HG03354 (cell line): ENCODE results near the gene SLCO4C1.

Source experiments
- ATAC-seq: cut with Tn5 transposase; IDR thresholded peaks from one replicate; pipeline ENCODE4 v1.9.1; 2021; ENCODE audit warnings: mild to moderate bottlenecking; ENCODE audit not compliant: unreplicated experiment, poor library complexity, severe bottlenecking

The SLCO4C1 gene

DNA sequence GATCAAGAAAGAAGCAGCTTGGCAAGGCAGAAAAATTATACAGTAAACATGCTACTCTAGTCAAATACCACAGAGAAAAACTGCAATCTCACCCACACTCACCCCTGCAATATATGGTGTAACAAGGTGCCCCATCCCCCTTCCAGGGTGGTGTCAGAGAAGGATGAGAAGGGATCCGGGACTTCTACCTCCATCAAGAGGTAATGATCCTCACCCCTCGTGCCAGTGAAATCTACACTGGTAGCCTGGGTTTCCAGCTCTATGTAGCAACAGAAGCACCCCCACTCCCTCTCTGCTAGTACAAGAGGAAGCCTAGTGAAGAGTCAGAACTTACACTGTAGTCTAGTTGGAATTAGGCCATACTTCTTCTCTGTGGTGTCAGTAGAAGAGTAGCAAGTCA, 18.9 kb downstream of the SLCO4C1 start:
- no peak for ATAC-seq

DNA sequence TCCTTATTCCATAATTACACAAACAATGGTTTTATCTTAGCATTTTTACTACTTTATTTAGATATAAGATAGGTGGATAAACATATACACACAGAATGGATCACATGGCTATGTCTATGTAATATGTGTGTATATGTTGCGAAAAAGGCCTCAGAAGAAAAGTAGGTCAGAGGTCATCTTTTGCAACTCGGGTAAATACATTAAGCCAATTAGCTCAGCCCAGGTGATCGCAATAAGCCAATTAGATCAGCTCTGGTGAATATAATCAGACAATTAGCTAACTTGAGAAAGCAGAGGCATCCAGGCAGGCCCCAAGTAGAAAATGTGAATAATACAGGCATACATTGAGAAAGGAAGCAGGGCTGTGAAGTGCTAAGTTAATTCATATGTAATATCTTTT, 24.3 kb downstream of the SLCO4C1 start:
- no peak for ATAC-seq

DNA sequence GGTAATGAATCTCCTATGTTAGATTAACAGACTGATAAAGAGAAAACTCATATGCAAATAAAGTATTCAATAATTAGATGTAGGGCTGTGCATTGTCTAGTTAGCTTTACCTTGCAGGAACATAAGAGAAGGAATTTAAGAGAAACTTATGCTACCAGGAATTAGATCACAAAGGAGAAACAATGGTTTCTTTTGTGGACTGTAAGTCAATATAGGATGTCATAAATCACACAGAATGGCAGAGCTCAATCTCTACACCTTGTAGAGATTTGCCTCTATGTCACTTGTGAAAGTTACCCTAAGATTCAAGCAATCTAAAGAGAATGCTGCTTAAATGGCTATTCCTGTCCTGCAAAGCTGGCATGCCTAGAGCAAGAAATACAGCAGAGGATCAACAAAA, 26.0 kb downstream of the SLCO4C1 start:
- ATAC-seq: no peak

DNA sequence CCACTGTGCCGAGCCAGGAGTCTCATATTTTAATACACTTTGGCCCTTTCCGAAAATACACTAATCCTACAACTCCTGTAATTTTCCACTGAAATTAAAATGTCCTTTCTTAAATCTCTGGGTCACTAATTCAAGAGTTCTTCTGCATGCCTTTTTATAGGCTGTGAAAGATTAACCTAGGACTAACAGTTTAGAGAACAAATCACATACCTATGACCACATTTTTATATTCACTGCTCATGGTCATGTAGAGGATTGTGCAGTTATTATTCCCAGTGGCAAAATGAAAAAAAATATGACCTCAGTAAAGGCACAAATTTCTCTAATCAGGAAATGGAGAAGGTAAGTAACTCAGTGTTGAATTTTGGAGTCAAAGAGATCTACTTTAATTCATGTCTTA, 33.4 kb downstream of the SLCO4C1 start:
- no peak for ATAC-seq

DNA sequence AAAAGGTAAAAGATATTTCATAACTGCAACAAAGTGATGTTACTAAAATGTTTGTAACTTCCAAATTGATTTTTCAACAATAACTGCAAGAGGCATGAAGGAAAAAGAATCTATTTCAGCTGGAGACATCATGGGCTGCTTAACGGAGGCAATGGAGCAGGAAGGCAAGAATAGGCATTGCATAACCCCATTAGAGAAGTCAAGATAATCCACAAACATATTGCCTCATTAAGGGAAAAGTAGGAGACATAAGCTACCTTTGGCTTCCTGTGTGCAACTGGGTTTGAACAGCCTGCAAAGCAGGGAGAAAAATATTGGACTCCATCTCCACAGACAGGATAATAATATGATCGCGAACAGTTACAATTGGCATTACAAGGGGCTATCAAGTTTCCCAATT, 46.7 kb downstream of the SLCO4C1 start:
- no peak for ATAC-seq

DNA sequence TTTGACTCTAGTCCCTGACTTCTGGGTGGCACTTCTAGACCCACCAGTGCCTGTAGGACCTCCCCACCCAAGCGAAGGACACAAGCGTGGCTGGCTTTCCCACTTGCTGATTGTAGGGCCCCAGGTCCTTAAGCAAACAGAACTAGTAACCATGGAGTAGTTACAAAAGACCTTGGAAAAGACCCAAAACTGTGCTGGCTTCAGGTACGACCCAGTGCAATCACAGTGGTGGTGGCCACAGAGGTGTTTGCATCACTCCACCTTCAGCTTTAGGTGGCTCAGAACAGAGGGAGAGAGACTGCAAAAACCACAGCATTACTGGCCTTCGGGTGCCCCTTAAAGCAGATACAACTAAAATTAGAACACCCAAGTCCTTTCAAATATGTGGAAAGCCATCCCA, 52.9 kb downstream of the SLCO4C1 start:
- no peak for ATAC-seq

DNA sequence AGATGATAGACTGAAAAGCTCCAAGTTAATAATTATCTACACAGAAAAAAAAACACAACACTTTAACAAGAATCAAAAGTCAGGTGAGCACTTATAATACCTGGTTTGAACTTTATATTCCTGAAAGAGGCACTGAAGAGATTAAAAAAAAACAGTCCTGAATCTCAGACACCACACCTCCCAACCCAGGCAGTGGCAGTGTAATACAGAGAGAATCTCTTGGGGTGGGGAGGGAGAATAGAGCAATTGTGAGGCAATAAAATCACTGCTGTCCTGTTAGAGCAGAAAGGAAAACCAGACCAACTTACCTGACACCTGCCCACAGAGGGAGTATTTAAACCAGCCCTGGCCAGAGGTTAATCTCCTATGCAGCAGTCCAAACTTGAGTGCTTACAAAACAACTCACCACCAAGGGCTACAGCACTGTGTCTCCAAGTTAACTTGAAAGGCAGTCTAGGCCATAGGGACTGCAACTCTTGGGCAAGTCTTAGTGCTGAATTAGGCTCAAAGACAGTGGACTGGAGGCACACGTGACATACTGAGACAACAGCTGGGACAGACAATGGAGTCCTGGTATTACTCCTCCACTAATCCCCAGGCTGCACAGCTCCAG, 54.2 kb downstream of the SLCO4C1 start:
- ATAC-seq: no peak

DNA sequence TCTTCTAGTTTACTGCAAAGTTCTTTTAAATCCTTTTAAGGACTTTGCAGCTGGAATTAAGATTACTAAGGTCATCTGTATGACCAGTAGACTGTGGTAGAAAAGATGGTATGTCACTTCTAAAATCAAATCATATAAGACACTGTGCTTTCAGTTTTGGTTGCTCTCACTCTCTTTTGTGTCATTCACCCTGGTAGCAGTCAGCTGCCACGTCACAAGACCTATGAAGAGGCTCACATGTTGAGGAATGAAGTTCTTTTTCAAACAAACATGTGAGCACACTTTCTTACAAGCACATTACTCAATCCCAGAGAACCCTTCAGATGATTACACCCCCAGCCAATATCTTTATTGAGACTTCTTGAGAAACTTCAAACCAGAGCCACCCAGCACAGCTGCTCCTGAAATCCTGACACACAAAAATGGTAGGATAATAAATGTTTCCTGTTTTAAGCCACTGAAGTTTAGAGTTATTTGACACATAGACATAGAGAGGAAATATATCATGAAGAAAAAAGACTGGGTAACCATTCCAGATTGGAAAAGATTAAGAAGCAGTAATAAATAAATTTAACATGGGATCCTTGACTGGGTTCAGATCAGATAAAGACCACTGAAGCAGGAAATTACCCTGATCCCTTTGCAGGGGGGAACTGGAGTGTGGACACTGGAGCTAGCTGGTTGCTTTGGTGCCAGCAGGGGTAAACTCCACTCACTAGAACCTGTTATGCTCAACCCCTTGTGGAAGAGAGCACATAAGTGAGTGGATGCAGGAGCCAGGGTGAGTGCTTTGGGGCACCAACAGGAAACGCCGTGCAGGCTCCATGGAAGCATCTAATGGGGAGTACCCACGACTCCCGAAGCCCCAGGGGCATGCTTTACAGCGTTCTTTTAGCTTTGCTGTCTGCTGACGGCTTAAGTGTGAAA, 64.1 kb downstream of the SLCO4C1 start:
- peak; percentile 85 for ATAC-seq

DNA sequence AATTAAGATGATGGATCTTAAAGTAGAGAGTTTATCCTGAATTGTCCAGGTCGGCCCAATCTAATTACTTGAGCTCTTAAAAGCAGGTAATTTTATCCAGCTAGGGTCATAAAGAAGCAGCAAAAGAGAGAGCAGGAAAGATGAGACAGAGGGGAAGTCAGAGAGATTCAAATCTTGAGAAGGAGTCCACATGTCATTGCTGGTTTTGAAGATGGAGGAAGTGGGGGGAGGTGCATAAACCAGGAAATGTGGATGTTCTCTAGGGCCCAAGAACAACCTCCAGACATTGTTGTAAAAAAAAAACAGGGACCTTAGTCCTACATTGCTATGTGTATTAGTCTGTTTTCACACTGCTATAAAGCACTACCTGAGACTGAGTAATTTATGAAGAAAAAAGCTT, 66.4 kb downstream of the SLCO4C1 start:
- ATAC-seq: no peak

DNA sequence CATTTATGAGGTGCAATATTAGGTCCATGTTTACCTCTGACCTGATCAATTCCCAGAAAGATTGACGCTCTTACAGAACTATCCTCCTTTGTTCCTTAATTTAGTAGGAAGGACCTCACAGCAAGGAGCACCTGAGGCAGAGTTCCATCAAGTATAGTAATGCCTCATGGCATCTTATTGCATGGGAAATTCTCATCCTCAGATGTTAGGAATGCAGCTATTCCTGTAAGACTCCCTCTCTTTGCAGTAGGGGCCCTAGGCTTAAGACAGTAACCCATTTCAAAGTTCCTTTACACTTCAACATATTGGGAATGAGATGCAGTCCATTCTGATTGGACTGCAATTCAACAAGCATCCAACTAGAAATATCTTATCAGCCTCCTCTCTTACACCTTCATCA, 69.8 kb downstream of the SLCO4C1 start:
- no peak for ATAC-seq

DNA sequence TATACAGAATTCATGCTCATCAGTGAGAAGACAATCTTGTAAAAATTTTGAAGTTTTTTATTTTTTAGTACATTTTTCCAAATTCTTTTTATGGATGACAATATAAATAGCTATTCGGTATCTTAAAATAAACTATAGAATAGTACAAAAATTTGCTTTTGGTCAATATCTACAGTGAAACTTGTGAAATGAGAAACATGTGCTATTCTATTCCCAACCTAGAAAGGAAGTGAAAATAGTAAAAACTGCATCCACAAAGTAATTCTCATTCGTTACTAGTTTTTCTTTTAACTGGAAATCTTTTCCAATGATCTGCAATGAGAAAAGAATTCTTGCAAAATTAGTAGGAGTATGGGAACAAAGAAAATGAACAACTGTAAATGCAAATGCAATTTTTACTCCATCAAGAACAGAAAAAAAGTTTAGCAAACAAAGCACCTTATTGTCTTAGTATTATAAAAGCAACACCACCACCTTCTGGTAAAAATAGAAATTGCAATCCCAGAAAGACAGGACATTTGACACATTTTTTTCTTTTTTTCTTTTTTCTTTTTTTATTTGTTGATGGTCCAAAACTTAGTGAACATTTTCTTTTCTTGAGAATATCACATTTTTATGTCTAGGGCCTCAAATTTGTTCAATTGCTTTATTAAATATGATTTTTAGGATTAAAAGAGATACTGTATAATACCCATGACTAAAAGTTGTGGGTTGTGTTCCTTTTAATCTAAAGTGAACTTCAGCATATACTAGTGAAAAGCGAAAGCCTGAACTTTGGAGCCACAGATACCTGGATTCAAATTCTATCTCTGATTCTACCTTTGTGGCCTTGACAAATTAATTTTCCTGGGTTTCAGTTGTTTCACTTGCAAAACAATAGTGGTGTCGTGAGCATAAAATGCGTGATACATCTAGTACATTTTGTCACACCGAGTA, 72.3 kb downstream of the SLCO4C1 start:
- peak; percentile 80 for ATAC-seq

DNA sequence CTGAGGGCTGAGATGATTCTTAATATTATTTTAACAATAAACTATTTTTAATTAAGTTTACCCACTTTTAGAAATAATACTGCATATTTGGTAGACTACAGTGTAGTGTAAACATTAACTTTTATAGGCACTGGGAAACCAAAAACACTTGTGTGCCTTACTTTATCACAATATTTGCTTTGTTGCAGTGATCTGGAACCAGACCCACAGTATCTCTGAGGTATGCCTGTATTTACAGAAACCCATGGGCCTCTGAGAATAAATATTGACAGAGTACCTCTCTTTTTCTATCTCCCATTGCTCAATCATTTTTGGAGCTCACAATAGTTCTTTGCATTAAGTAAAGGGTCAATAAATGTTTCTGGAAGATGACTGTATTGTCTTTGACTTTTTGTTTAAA, 73.3 kb downstream of the SLCO4C1 start:
- no peak for ATAC-seq

DNA sequence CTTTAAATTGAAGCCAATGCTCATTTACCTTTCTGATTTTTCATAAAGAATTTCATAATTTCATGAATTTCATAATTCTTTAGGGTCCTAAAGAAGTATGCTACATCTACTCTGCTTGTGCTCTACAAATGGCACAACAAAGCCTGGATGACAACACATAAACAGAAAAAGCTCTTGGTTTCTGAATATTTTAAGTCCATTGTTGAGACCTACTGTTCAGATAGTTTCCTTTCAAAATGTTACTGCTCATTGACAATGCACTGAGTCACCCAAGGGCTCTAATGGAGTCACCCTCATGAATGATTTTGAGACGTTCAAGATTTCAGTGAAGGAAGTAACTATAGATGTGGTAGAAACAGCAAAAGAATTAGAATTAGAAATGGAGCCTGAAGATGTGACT, 74.1 kb downstream of the SLCO4C1 start:
- no peak for ATAC-seq

DNA sequence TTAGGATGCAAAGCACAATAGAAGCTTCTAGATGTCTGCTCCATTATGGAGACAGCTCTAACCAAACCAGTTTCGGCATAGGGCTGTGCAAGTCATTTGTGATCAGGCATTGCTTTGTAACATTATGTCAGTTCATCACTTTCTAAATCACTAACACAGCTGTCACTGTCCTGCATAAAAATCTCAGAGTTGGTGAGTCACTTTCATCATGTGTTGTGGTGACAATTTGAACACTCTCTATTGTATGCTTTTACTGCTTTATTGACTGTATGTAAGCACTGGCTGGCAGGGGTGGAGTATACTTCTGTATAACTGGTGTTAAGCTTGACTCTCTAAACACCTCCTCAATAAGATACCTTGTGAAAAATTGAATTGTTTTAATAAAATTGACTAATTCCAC, 77.9 kb downstream of the SLCO4C1 start:
- ATAC-seq: no peak

DNA sequence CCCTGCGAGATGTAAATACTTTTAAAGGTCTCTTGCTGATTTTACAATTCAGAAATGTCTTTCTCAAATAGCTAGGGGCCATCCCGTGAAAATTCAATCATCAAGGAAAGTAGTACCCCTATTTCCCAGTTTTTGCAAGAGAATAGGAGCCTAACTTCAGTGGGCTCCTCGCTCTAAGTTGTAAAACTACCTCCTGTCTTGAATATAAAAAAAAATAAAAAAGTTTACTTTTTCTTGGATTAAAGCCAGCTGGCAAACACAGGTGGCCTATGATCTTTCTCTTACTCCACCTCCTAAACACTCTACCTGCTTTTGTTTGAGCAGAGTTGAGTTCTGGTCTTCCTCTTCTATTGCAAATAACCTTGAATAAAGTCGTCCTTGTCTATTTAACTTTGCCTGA, 79.4 kb downstream of the SLCO4C1 start:
- ATAC-seq: no peak

DNA sequence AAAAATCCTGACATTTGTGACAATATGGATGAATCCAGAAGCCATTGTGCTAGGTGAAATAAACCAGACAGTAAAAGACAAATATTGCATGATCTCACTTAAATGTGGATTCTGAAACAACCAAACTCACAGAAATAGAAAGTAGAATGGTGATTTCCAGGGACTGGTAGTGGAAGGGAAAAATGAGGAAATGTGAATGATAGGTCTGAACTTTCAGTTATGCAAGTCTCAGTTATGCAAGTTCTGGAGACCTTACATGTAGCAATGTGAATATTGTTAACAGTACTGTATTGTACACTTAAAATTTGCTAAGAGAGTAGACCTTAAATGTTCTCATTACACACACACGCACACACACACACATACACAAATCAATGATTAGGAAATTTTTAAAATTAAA, 84.9 kb downstream of the SLCO4C1 start:
- no peak for ATAC-seq

DNA sequence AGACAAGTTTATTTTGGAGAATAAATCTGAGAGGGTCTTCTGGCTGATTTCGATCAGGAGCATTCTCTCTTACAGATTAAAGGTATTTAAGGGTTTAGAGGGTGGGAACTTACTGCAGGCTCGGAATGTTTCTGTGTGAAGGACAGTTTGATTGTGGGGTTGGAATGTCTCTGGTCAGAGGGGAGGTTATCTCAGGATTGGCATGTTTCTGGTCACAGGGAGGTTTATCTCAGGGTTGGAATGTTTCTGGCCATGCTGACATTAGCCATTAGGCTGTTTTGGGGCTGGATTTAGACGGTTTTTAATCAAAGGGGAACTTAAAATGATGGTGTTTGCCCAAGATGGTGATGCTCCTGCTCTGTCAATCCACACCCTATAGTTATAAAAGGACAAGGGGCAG, 95.2 kb downstream of the SLCO4C1 start:
- no peak for ATAC-seq

DNA sequence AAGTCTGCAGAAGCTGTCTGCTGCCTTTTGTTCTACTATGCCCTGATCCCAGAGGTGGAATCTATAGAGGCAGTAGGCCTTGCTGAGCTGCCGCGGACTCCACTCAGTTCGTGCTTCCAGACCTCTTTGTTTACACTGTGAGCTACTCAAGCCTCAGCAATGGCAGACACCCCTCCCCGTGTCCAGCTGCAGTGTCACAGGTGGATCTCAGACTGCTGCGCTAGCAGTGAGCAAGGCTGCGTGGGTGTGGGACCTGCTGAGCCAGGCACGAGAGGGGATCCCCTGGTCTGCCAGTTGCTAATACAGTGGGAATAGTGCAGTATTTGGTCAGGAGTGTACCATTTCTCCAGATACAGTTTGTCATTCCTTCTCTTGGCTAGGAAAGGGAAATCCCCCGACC, 99.6 kb downstream of the SLCO4C1 start:
- no peak for ATAC-seq
